Endothelial cell of umbilical vein (primary cell): ENCODE results near the gene KHNYN. TPM values are rescaled to one million over a fixed set of nuclear protein-coding genes. Genes with fewer than 3 reads are reported as not detected.
A peak's percentile ranks its signal among the peaks of the same experiment; 100 is the strongest.

ENCODE experiments used
- BruUV-seq: library from RNA; stranded (reverse); fragments of 400-500 nt; replicated peaks from 2 replicates; lab custom pipeline; 2021; lab: Mats Ljungman, UMichigan
- CTCF ChIA-PET: fragments of 300-600, 350-600 bp; sonication (Branson Sonifier 250); formaldehyde crosslinking; loops from one replicate; lab custom pipeline; 2021; ENCODE audit warnings: antibody characterized with exemption, inconsistent platforms; lab: Charles Lee
- POLR2A ChIA-PET: fragments of 300-600, 350-600 bp; sonication (Branson Sonifier 250); formaldehyde crosslinking; loops from one replicate; lab custom pipeline; 2021; ENCODE audit warnings: antibody characterized with exemption, inconsistent platforms; lab: Charles Lee
- DNase-seq: peaks from one replicate; pipeline ENCODE4 v3.0.0-alpha.2; 2011; ENCODE audit warnings: low read depth, low spot score
- FAIRE-seq: peaks from 2 replicates; lab custom pipeline; 2011; peaks lifted over from hg19 to GRCh38; lab: Jason Lieb, UNC
- H2AFZ ChIP-seq: 2 replicates; pipeline ENCODE4 v1.6.0; 2012; ENCODE audit warnings: low read depth, low read length, control low read depth, inconsistent platforms
- H3K27ac ChIP-seq: 2 replicates; pipeline ENCODE4 v1.5.1; 2011; ENCODE audit warnings: low read depth, mild to moderate bottlenecking, control low read depth, low read length, moderate library complexity; ENCODE audit not compliant: insufficient read depth
- H3K27me3 ChIP-seq, 2 experiments: 2 replicates each; pipeline versions ENCODE4 v1.6.0 to v1.6.1; 2011; ENCODE audit warnings: low read length in 2 of 2, mixed read lengths in 1 of 2; ENCODE audit not compliant: control insufficient read depth in 2 of 2, insufficient read depth in 2 of 2
- H3K36me3 ChIP-seq, 2 experiments: 2 replicates in 1 of 2; 3 replicates in 1 of 2; pipeline ENCODE4 v1.5.1; 2011; ENCODE audit warnings: low read length in 2 of 2, mild to moderate bottlenecking in 1 of 2, moderate library complexity in 1 of 2; ENCODE audit not compliant: control insufficient read depth in 2 of 2, insufficient read depth in 2 of 2; ENCODE audit errors: extremely low read depth in 1 of 2
- H3K4me1 ChIP-seq: 3 replicates; pipeline ENCODE4 v1.5.1; 2011; ENCODE audit warnings: mild to moderate bottlenecking, low read length; ENCODE audit not compliant: control insufficient read depth, insufficient read depth; ENCODE audit errors: extremely low read depth
- H3K4me2 ChIP-seq: 2 replicates; pipeline ENCODE4 v1.6.1; 2011; ENCODE audit warnings: low read length, control low read depth, mixed read lengths; ENCODE audit not compliant: insufficient read depth
- H3K4me3 ChIP-seq, 3 experiments: fragments of 200-600 bp in 1 of 3; sonication (generic), shearing (Covaris generic) in 1 of 3; replicated peaks in 1 of 3; 2 replicates each; pipeline ENCODE4 v1.5.1; 2011 to 2016; ENCODE audit warnings: control low read depth in 3 of 3, low read length in 3 of 3, mild to moderate bottlenecking in 2 of 3, inconsistent platforms in 1 of 3, low read depth in 1 of 3, moderate library complexity in 1 of 3; ENCODE audit not compliant: insufficient read depth in 1 of 3
- H3K79me2 ChIP-seq: 2 replicates; pipeline ENCODE4 v1.6.0; 2012; ENCODE audit warnings: low read length, inconsistent platforms; ENCODE audit not compliant: control insufficient read depth, insufficient read depth
- H3K9ac ChIP-seq: replicated peaks from 2 replicates; pipeline ENCODE3; 2011; ENCODE audit warnings: low read length, control low read depth; ENCODE audit not compliant: insufficient read depth; ENCODE audit errors: extremely low read depth
- H3K9me1 ChIP-seq: replicated peaks from 3 replicates; pipeline ENCODE4 v1.6.0; 2011; ENCODE audit warnings: mild to moderate bottlenecking, low read length; ENCODE audit not compliant: control insufficient read depth, insufficient read depth; ENCODE audit errors: extremely low read depth
- H3K9me3 ChIP-seq: replicated peaks from 2 replicates; pipeline ENCODE4 v1.5.1; 2012; ENCODE audit warnings: low read length, inconsistent platforms; ENCODE audit not compliant: control insufficient read depth, insufficient read depth
- H4K20me1 ChIP-seq: replicated peaks from 2 replicates; pipeline ENCODE3; 2011; ENCODE audit warnings: mild to moderate bottlenecking, low read length; ENCODE audit not compliant: control insufficient read depth, insufficient read depth; ENCODE audit errors: extremely low read depth
- EZH2 ChIP-seq: IDR thresholded peaks from 2 replicates; pipeline ENCODE4 v1.6.1; 2012; ENCODE audit warnings: borderline replicate concordance, low read depth, mild to moderate bottlenecking, moderate library complexity, low read length, inconsistent platforms; ENCODE audit not compliant: severe bottlenecking
- FOS ChIP-seq: IDR thresholded peaks from 2 replicates; pipeline ENCODE4 v1.6.1; 2011; ENCODE audit warnings: mild to moderate bottlenecking, low read length, moderate library complexity, borderline replicate concordance; ENCODE audit not compliant: insufficient read depth
- GATA2 ChIP-seq: IDR thresholded peaks from 2 replicates; pipeline ENCODE4 v1.7.0; 2011; ENCODE audit warnings: low read depth, mild to moderate bottlenecking, moderate library complexity, mixed read lengths, low read length; ENCODE audit not compliant: insufficient read length, insufficient read depth
- JUN ChIP-seq: IDR thresholded peaks from 2 replicates; pipeline ENCODE4 v1.6.1; 2011; ENCODE audit warnings: borderline replicate concordance, low read depth; ENCODE audit not compliant: insufficient read length, insufficient read depth
- MYC ChIP-seq: IDR thresholded peaks from one replicate; pipeline ENCODE4 v1.6.1; 2011; ENCODE audit warnings: mild to moderate bottlenecking, low read depth, low read length
- POLR2A ChIP-seq: IDR thresholded peaks from 2 replicates; pipeline ENCODE4 v1.6.1; 2012; ENCODE audit warnings: low read depth, mild to moderate bottlenecking, control low read depth, low read length
- POLR2AphosphoS5 ChIP-seq: IDR thresholded peaks from 2 replicates; pipeline ENCODE4 v1.6.1; 2012; ENCODE audit warnings: low read depth, mild to moderate bottlenecking, control low read depth, low read length, moderate library complexity; ENCODE audit not compliant: insufficient read depth
- dilution Hi-C: fragments of 300-500 bp; cut with MboI; formaldehyde crosslinking; loops from one replicate; pipeline ENCODE4 v1.15.0; 2019; ENCODE audit warnings: low sequenced_read_pairs; ENCODE audit not compliant: extremely low pct_ligation_motif_present
- intact Hi-C: fragments of 100-400 bp; cut with micrococcal nuclease; formaldehyde crosslinking; loops from one replicate; pipeline ENCODE4 v1.10.0; 2022
- polyA plus RNA-seq, 4 experiments: library from polyadenylated mRNA; depleted of rRNA in 3 of 4; stranded (reverse) in 3 of 4; unstranded in 1 of 4; fragments of >200 nt; gene quantifications; 2 replicates each; pipeline versions ENCODE4 v1.2.1 to v1.2.3, GENCODE V29; 2011 to 2012; ENCODE audit warnings: missing spikeins in 1 of 4
- total RNA-seq: library from RNA; stranded (reverse); gene quantifications from 2 replicates; pipeline ENCODE4 v1.2.3, GENCODE V29; 2021
- TF ChIP-seq, protein P1 (sequence below), 2 donors: IDR thresholded peaks; 1 replicate in 1 of 2; 2 replicates in 1 of 2; pipeline ENCODE4 v1.5.1; 2011; ENCODE audit warnings: low read length in 2 of 2, mild to moderate bottlenecking in 2 of 2, moderate library complexity in 2 of 2, control low read depth in 1 of 2, inconsistent platforms in 1 of 2, low read depth in 1 of 2; ENCODE audit not compliant: insufficient read depth in 1 of 2; ENCODE audit errors: extremely low read depth in 1 of 2
- TF ChIP-seq, protein P2 (sequence below): IDR thresholded peaks from 2 replicates; pipeline ENCODE4 v1.6.1; 2011; ENCODE audit not compliant: insufficient read depth, insufficient read length

Gene KHNYN
- total and polyA plus RNA-seq, 2 donors (not counting 3 experiments of a cell fraction or from before 2014, with no cell fraction given): 25.4 to 63.3 TPM

DNA sequence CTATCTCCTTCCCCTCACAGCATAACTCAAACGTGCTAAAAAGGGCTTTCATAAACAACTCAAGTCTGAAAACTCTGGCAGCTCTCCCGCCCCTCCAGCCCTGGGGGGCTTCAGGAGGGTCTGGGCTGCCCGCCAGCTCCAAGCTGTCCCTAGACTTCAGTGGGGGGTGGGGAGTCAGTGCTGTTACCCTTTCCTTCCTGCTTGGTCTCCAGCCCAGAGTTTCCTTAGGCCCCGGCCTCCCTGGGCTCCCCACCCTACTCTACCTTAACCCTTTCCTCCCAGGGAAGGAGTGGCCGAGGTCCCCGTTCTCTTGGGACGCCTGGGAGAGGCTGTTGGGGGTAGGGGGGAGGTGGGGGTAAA, 31.5 kb upstream of the KHNYN start:
- Histone ChIP-seq H3K4me1 (peaks cover 25% of the 10 kb centered on the region), H3K79me2 (no peaks in the 10 kb centered on the region), H3K27ac (no peak overlapping the region), H3K27me3 (no peaks in the 10 kb centered on the region), H3K36me3 (no peaks in the 10 kb centered on the region), H3K9me1 (no peaks in the 10 kb centered on the region), H2AFZ (no peak overlapping the region), H3K4me2 (no peak overlapping the region), H3K4me3 (peak overlapping the region in 1 of 3 experiments; percentile 78), H3K9ac (no peak overlapping the region), H4K20me1 (no peaks in the 10 kb centered on the region), H3K9me3 (no peaks in the 10 kb centered on the region)
- TF ChIP-seq, protein P1, sequence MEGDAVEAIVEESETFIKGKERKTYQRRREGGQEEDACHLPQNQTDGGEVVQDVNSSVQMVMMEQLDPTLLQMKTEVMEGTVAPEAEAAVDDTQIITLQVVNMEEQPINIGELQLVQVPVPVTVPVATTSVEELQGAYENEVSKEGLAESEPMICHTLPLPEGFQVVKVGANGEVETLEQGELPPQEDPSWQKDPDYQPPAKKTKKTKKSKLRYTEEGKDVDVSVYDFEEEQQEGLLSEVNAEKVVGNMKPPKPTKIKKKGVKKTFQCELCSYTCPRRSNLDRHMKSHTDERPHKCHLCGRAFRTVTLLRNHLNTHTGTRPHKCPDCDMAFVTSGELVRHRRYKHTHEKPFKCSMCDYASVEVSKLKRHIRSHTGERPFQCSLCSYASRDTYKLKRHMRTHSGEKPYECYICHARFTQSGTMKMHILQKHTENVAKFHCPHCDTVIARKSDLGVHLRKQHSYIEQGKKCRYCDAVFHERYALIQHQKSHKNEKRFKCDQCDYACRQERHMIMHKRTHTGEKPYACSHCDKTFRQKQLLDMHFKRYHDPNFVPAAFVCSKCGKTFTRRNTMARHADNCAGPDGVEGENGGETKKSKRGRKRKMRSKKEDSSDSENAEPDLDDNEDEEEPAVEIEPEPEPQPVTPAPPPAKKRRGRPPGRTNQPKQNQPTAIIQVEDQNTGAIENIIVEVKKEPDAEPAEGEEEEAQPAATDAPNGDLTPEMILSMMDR (IDR thresholded peaks at IDR 0.05; ENCODE audit: extremely low read depth in 1 of 2, insufficient read depth in 1 of 2, low read depth in 1 of 2, low read length in 2 of 2): no peak
- TF ChIP-seq FOS (no peak), JUN (no peak), GATA2 (no peak), EZH2 (no peak), POLR2A (no peak), MYC (no peak), POLR2AphosphoS5 (no peak)
- TF ChIP-seq, protein P2, sequence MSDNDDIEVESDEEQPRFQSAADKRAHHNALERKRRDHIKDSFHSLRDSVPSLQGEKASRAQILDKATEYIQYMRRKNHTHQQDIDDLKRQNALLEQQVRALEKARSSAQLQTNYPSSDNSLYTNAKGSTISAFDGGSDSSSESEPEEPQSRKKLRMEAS: no peak
- intact Hi-C loops: no loop called here
- no TSS peak for BruUV-seq
- CTCF ChIA-PET: interaction anchor here (0.7 to 4.7 kb wide), 9 partner anchors 9 to 65 kb away, joined by 3 to 34 read pairs (median 4); no protein-coding TSS in a partner anchor
- POLR2A ChIA-PET: interaction anchor here (0.8 to 1.5 kb wide), 4 partner anchors 20 to 33 kb away, joined by 3 to 9 read pairs (median 4); partner anchors contain the start of genes CBLN3 and KHNYN
- peak; percentile 49 for DNase-seq
- dilution Hi-C loops: no loop called here
- FAIRE-seq: no peak
